HG03342 (cell line): ENCODE results near the gene DMP1.

Experiments
- ATAC-seq: cut with Tn5 transposase; IDR thresholded peaks from one replicate; pipeline ENCODE4 v1.9.1; 2021; ENCODE audit warnings: mild to moderate bottlenecking, moderate library complexity; ENCODE audit not compliant: unreplicated experiment

Gene DMP1

GRCh38 chr4:87649980-87650379 lies at the start of gene DMP1:
TSS of gene DMP1 (plus strand) at chr4:87650280. CDS start at chr4:87656493, 6,213 bp downstream.
- no peak for ATAC-seq

- ATAC-seq, result no peak
Measured at GRCh38 chr4:87601361-87601760, 48.7 kb upstream of the DMP1 start.

GRCh38 chr4:87608229-87608628 lies 41.9 kb upstream of the DMP1 start, which contains the start of gene DSPP:
TSS of gene DSPP (plus strand) at chr4:87608529. CDS start at chr4:87610909, 2,380 bp downstream.
- ATAC-seq, result no peak

- no peak for ATAC-seq
Measured at GRCh38 chr4:87614292-87614890, 35.7 kb upstream of the DMP1 start.

- ATAC-seq, result no peak
Measured at GRCh38 chr4:87616268-87616667, 33.8 kb upstream of the DMP1 start.

GRCh38 chr4:87620086-87620485 lies 30.0 kb upstream of the DMP1 start:
- no peak for ATAC-seq

- ATAC-seq, result no peak
Measured at GRCh38 chr4:87620491-87620890, 29.6 kb upstream of the DMP1 start.

- ATAC-seq, result no peak
Measured at GRCh38 chr4:87622303-87622702, 27.8 kb upstream of the DMP1 start.

- ATAC-seq, result peak; percentile 85
Measured at GRCh38 chr4:87624698-87625097, 25.4 kb upstream of the DMP1 start.

GRCh38 chr4:87631668-87632067 lies 18.4 kb upstream of the DMP1 start:
- ATAC-seq, result no peak

GRCh38 chr4:87632469-87632868 lies 17.6 kb upstream of the DMP1 start:
- no peak for ATAC-seq

GRCh38 chr4:87633243-87633642 lies 16.8 kb upstream of the DMP1 start:
- no peak for ATAC-seq

GRCh38 chr4:87644286-87644685 lies 5.8 kb upstream of the DMP1 start:
- ATAC-seq, result no peak

GRCh38 chr4:87650938-87651337 lies 858 bp downstream of the DMP1 start:
- no peak for ATAC-seq

- ATAC-seq, result no peak
Measured at GRCh38 chr4:87651941-87652340, 1.9 kb downstream of the DMP1 start.

GRCh38 chr4:87654487-87655044 lies 4.5 kb downstream of the DMP1 start:
- ATAC-seq, result no peak

GRCh38 chr4:87657525-87657924 lies 7.4 kb downstream of the DMP1 start:
- no peak for ATAC-seq

GRCh38 chr4:87659247-87659931 lies 9.3 kb downstream of the DMP1 start:
- ATAC-seq, result no peak

- no peak for ATAC-seq
Measured at GRCh38 chr4:87662871-87663270, 12.8 kb downstream of the DMP1 start.

GRCh38 chr4:87669373-87669772 lies 19.3 kb downstream of the DMP1 start:
- no peak for ATAC-seq

- peak; percentile 82 for ATAC-seq
Measured at GRCh38 chr4:87677731-87678130, 27.7 kb downstream of the DMP1 start.

GRCh38 chr4:87679449-87680169 lies 29.5 kb downstream of the DMP1 start:
- no peak for ATAC-seq
